Measurements from ENCODE around the gene FAM118A. TPM values are rescaled to one million over a fixed set of nuclear protein-coding genes. Genes with fewer than 3 reads are reported as not detected.
A peak's percentile ranks its signal among the peaks of the same experiment; 100 is the strongest.

FAM118A gene
- total and polyA plus RNA-seq, 8 donors: 23.9 to 210 (median 33.8) TPM

DNA sequence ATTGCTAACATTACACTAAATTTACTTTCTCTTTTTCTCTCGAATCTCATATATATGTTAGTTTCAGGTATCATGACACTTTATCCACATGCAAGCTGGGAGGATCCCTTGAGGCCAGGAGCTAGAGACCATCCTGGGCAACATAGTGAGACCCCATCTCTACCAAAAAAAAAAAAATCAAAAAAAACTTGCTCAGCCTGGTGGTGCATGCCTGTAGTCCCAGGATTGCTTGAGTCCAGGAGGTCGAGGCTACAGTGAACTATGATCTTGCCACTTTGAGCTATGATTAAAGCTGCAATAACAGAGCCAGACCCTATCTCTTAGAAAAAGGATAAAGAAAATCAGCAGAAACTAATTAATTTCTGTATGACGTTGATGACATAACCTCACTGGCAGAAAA is 28.7 kb upstream of the FAM118A start:
- Histone ChIP-seq H3K4me3 (no peak overlapping the region), H3K27me3 (peaks cover 5 to 30% of the 10 kb centered on the region in 2 donors), H3K27ac (peak overlapping the region in 1 of 2 donors; percentile 72), H3K4me1 (peaks cover 12 to 31% of the 10 kb centered on the region in 2 donors), H3K9me3 (no peaks in the 10 kb centered on the region), H3K36me3 (no peaks in the 10 kb centered on the region)
- TF ChIP-seq, protein P1, sequence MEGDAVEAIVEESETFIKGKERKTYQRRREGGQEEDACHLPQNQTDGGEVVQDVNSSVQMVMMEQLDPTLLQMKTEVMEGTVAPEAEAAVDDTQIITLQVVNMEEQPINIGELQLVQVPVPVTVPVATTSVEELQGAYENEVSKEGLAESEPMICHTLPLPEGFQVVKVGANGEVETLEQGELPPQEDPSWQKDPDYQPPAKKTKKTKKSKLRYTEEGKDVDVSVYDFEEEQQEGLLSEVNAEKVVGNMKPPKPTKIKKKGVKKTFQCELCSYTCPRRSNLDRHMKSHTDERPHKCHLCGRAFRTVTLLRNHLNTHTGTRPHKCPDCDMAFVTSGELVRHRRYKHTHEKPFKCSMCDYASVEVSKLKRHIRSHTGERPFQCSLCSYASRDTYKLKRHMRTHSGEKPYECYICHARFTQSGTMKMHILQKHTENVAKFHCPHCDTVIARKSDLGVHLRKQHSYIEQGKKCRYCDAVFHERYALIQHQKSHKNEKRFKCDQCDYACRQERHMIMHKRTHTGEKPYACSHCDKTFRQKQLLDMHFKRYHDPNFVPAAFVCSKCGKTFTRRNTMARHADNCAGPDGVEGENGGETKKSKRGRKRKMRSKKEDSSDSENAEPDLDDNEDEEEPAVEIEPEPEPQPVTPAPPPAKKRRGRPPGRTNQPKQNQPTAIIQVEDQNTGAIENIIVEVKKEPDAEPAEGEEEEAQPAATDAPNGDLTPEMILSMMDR (IDR thresholded peaks at IDR 0.05): no peak
- DNase-seq (no peak), ATAC-seq (no peak)
- intact Hi-C loops (cut with DNase I): no loop called here

DNA sequence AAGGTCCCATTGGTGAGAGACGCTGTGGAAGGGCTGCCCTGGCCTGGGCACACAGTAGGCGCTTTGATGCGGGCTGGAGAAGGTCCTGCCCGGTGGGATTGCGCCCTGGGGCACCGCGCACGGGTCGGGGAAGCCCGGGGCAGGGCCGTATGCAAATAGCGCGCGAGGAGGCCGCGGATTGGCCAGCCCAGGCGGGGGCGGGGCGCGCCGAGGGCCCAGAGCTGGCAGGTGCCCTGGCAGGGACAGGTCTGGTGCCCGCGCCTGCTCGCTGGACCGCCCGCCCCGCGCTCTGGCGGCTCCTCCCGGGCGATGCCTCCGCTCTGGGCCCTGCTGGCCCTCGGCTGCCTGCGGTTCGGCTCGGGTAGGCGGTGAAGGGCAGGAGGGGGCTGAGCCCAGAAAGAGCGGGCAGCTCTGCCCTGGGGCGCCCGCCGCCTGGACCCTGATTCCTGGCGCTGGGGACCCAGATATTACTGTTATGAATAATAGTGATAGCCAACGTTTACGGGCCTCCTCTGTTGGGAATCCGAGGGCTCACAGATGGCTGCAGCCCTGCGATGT is 24.9 kb upstream of the FAM118A start, which contains the start of gene UPK3A:
TSS of gene UPK3A (plus strand) at position 245 of the 558 bp plus-strand sequence. CDS start at position 310, 65 bp downstream.
- Histone ChIP-seq H3K27ac (no peak within 1 kb of the TSS), H3K9me3 (no peaks in the 10 kb centered on the region), H3K27me3 (peaks cover 5 to 48% of the 10 kb centered on the region in 2 donors), H3K36me3 (no peaks in the 10 kb centered on the region), H3K4me3 (peak within 1 kb of the TSS in 1 of 2 donors; percentile 30), H3K4me1 (peaks cover 8 to 25% of the 10 kb centered on the region in 2 donors)
- intact Hi-C loops (cut with DNase I): no loop called here
- TF ChIP-seq, protein P1 (IDR thresholded peaks at IDR 0.05): no peak
- ATAC-seq: peak; percentile 96
- DNase-seq: peak in 3 of 4 donors; percentile 58 to 95 (median 73)

DNA sequence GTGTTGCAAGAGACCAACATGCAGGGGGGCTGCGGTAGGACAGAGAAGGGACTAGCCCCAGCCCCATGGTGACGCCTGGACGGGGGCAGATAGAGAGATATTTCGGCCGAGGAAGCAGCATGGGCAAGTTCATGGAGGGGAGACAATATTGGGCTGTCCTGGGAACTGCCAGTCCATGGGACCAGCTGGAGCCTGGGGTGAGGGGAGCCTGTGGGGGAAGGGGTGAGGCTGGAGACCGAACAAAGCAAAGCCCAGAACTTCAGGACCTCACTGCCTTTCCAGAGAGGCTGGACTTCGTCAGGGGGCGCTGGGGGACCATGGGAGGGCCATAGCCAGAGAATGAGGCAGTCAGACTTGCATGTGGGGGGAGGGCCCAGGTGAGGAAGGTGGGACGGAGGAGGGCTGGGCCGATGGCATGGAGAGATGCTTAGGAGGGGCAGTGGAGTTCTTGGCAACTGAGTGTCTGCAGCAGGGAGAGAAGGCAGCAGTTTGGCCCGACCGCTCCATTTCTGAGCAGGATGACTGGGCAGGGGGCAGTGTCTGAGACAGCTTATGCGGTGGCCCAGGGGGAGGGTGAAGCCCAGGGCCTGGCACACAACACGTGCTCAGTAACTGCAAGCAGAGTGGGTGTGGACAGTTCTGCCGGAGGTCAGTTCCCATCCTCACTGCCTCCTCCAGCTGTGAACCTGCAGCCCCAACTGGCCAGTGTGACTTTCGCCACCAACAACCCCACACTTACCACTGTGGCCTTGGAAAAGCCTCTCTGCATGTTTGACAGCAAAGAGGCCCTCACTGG is 24.3 kb upstream of the FAM118A start:
- peaks cover 5 to 52% of the 10 kb centered on the region in 2 donors for H3K27me3 ChIP-seq
- no peak overlapping the region for H3K27ac ChIP-seq
- DNase-seq: peak in 1 of 4 donors; percentile 24
- intact Hi-C loops (cut with DNase I): no loop called here
- H3K9me3 ChIP-seq: no peaks in the 10 kb centered on the region
- TF ChIP-seq, protein P1 (IDR thresholded peaks at IDR 0.05): no peak
- H3K36me3 ChIP-seq: no peaks in the 10 kb centered on the region
- peaks cover 3 to 19% of the 10 kb centered on the region in 2 donors for H3K4me1 ChIP-seq
- H3K4me3 ChIP-seq: peak overlapping the region in 1 of 2 donors; percentile 30
- no peak for ATAC-seq

DNA sequence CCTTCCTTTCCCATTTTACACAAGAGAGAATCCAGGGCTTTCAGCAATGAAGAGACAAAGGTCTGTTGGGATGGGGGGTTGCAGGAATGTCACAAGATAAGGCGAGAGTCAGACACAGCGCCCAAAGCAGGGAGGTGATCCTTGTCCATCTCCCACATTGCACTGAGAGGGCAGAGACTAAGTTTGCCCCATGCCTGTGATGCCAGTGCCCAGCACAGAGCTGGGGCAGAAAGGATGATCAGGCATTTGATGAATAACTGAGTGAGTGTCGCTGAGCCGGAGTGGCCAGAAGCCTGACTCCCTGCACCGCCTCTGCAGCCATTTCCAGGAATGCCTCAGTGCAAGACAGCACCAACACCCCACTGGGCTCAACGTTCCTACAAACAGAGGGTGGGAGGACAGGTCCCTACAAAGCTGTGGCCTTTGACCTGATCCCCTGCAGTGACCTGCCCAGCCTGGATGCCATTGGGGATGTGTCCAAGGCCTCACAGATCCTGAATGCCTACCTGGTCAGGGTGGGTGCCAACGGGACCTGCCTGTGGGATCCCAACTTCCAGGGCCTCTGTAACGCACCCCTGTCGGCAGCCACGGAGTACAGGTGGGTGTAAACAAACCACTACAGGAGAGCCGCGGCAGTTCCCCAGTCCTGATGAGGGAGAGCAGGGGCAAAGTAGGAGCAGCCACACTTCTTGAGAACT is 22.7 kb upstream of the FAM118A start:
- DNase-seq (no peak), ATAC-seq (no peak)
- intact Hi-C loops (cut with DNase I): no loop called here
- no peak overlapping the region for H3K4me3 ChIP-seq
- TF ChIP-seq, protein P1 (IDR thresholded peaks at IDR 0.05): no peak
- no peaks in the 10 kb centered on the region for H3K9me3 ChIP-seq
- H3K36me3 ChIP-seq: no peaks in the 10 kb centered on the region
- no peak overlapping the region for H3K27ac ChIP-seq
- H3K4me1 ChIP-seq: peaks cover 5 to 21% of the 10 kb centered on the region in 2 donors
- H3K27me3 ChIP-seq: peaks cover 5 to 54% of the 10 kb centered on the region in 2 donors

All from left lung (tissue), 10 donors.